Smooth muscle cell (in vitro differentiated cells): ENCODE results near the gene SPAAR. TPM values are rescaled to one million over a fixed set of nuclear protein-coding genes. Genes with fewer than 3 reads are reported as not detected.
A peak's percentile ranks its signal among the peaks of the same experiment; 100 is the strongest.

ENCODE experiments used
- DNase-seq: peaks from one replicate; lab custom pipeline; 2025; ENCODE audit not compliant: unreplicated experiment; lab: John Stamatoyannopoulos, UW
- H2AFZ ChIP-seq: fragments of 200-600 bp; sonication (generic); 2 replicates; pipeline ENCODE4 v1.6.0; 2016; ENCODE audit warnings: antibody characterized with exemption, low read depth, mild to moderate bottlenecking
- H3F3A ChIP-seq: fragments of 200-600 bp; sonication (generic); 2 replicates; pipeline ENCODE4 v1.6.0; 2017; ENCODE audit warnings: antibody characterized with exemption, low read depth
- H3K27ac ChIP-seq: fragments of 200-600 bp; sonication (generic); 2 replicates; pipeline ENCODE4 v1.5.1; 2016; ENCODE audit warnings: low read depth, mild to moderate bottlenecking
- H3K27me3 ChIP-seq: fragments of 200-600 bp; sonication (generic); 2 replicates; pipeline ENCODE4 v1.6.1; 2016; ENCODE audit warnings: low read depth, mild to moderate bottlenecking
- H3K36me3 ChIP-seq: fragments of 200-600 bp; sonication (generic); 2 replicates; pipeline ENCODE4 v1.5.1; 2016; ENCODE audit warnings: low read depth
- H3K4me1 ChIP-seq: fragments of 200-600 bp; sonication (generic); 2 replicates; pipeline ENCODE4 v1.5.1; 2016; ENCODE audit warnings: low read depth
- H3K4me2 ChIP-seq: fragments of 200-600 bp; sonication (generic); 2 replicates; pipeline ENCODE4 v1.6.0; 2016; ENCODE audit warnings: mild to moderate bottlenecking
- H3K4me3 ChIP-seq: fragments of 200-600 bp; sonication (generic); 2 replicates; pipeline ENCODE4 v1.5.1; 2016; ENCODE audit warnings: mild to moderate bottlenecking
- H3K79me2 ChIP-seq: fragments of 200-600 bp; sonication (generic); 2 replicates; pipeline ENCODE4 v1.6.0; 2016; ENCODE audit warnings: low read depth, mild to moderate bottlenecking
- H3K9ac ChIP-seq: fragments of 200-600 bp; sonication (generic); 2 replicates; pipeline ENCODE4 v1.6.0; 2016; ENCODE audit warnings: low read depth
- H3K9me3 ChIP-seq: fragments of 200-600 bp; sonication (generic); replicated peaks from 2 replicates; pipeline ENCODE4 v1.5.1; 2016; ENCODE audit warnings: low read depth
- H4K20me1 ChIP-seq: fragments of 200-600 bp; sonication (generic); 2 replicates; pipeline ENCODE4 v1.6.0; 2016; ENCODE audit warnings: low read depth
- CTCF ChIP-seq: fragments of 200-600 bp; sonication (generic); IDR thresholded peaks from 2 replicates; pipeline ENCODE4 v1.5.1; 2017; ENCODE audit warnings: borderline replicate concordance, mild to moderate bottlenecking, antibody characterized with exemption; ENCODE audit not compliant: insufficient read depth, poor library complexity, severe bottlenecking
- WGBS: methylation state at CpG from one replicate; pipeline ENCODE4 v1.1.7; 2016; ENCODE audit warnings: low lambda C conversion rate; 5-methylcytosine and 5-hydroxymethylcytosine counted together
- polyA plus RNA-seq: library from polyadenylated mRNA; unstranded; fragments of >200 nt; fragmentation: Nextera tagmentation; extraction: Ambion mirVana; gene quantifications from 2 replicates; pipeline ENCODE4 v1.2.1, GENCODE V29; 2016
- total RNA-seq: library from RNA; depleted of rRNA; stranded (reverse); fragments of >200 nt; gene quantifications from 2 replicates; pipeline ENCODE4 v1.2.3, GENCODE V29; 2014

The SPAAR gene
- total and polyA plus RNA-seq, 2 experiments from 2014 or later: 0.26 TPM; not detected in 1

GRCh38 chr9:35942286-35942685 is 33.0 kb downstream of the SPAAR start:
- Histone ChIP-seq H3K4me2 (no peak overlapping the region), H3K79me2 (no peaks in the 10 kb centered on the region), H3K27ac (no peak overlapping the region), H3K9me3 (no peaks in the 10 kb centered on the region), H3K4me1 (no peaks in the 10 kb centered on the region), H3K9ac (no peak overlapping the region), H2AFZ (no peak overlapping the region), H3K4me3 (no peak overlapping the region), H4K20me1 (no peaks in the 10 kb centered on the region), H3F3A (no peaks in the 10 kb centered on the region), H3K36me3 (no peaks in the 10 kb centered on the region), H3K27me3 (no peaks in the 10 kb centered on the region)
- no peak for TF ChIP-seq CTCF
- WGBS: 80% methylated on average over 5 of the region's 5 CpGs
- DNase-seq: no peak

DNA sequence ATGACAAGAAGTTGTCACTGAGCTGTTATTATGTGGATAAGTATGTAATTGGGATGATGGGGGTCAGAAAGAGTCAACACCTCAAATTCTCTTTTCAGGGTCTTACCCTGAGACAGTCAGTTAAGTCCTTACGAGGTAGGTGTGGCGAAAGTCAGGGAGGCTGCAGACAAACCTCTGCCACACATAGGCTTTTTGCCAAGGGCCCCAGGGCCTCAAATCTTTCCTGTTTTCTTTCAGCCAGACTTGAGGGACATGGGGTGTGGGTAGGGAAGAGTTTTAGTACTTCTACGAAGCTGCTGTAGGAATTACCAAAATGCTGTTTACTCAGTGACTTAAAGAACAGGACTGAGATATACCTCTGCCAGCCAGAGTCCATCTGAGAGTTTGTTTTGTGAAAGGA is 34.9 kb downstream of the SPAAR start:
- no peak overlapping the region for H2AFZ ChIP-seq
- no peak overlapping the region for H3K27ac ChIP-seq
- no peaks in the 10 kb centered on the region for H3K27me3 ChIP-seq
- no peaks in the 10 kb centered on the region for H3F3A ChIP-seq
- no peak overlapping the region for H3K9ac ChIP-seq
- DNase-seq: no peak
- no peaks in the 10 kb centered on the region for H3K9me3 ChIP-seq
- no peaks in the 10 kb centered on the region for H3K4me1 ChIP-seq
- H3K79me2 ChIP-seq: no peaks in the 10 kb centered on the region
- no peak overlapping the region for H3K4me2 ChIP-seq
- no peaks in the 10 kb centered on the region for H4K20me1 ChIP-seq
- 95% methylated on average over 3 of the region's 3 CpGs for WGBS
- no peak overlapping the region for H3K4me3 ChIP-seq
- H3K36me3 ChIP-seq: no peaks in the 10 kb centered on the region
- no peak for TF ChIP-seq CTCF

DNA sequence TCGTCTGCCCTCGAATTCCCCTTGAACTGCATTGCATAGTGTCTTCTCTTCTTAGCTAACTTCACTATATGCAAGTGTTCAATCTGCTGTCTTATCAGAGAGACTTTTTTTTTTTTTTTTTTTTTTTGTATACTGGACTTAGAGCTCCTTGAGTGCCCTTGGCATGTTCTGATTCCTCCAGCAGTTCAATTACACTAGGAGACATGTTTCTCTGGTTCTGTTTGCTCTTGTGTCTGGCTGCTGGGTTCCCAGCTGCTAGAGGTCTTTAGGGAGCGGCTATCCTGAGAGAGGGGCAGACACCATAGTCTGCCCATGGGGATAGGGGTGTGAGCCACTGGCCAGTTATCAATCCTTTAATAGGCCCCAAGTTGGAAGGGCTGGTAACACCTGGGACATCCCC is 35.6 kb downstream of the SPAAR start:
- Histone ChIP-seq H2AFZ (peak overlapping the region; percentile 76), H3K36me3 (no peaks in the 10 kb centered on the region), H3K27ac (no peak overlapping the region), H3K27me3 (no peaks in the 10 kb centered on the region), H3K9ac (no peak overlapping the region), H4K20me1 (no peaks in the 10 kb centered on the region), H3K4me1 (no peaks in the 10 kb centered on the region), H3K4me3 (no peak overlapping the region), H3F3A (no peaks in the 10 kb centered on the region), H3K9me3 (no peaks in the 10 kb centered on the region), H3K79me2 (no peaks in the 10 kb centered on the region), H3K4me2 (no peak overlapping the region)
- DNase-seq: no peak
- TF ChIP-seq CTCF: no peak
- 78% methylated on average over 3 of the region's 3 CpGs for WGBS

GRCh38 chr9:35945341-35946018 is 36.2 kb downstream of the SPAAR start:
- Histone ChIP-seq H2AFZ (peak overlapping the region; percentile 76), H3K27ac (no peak overlapping the region), H3K27me3 (no peaks in the 10 kb centered on the region), H3K4me2 (peak overlapping the region; percentile 92), H3K36me3 (no peaks in the 10 kb centered on the region), H3K9ac (peak overlapping the region; percentile 22), H3K9me3 (no peaks in the 10 kb centered on the region), H4K20me1 (no peaks in the 10 kb centered on the region), H3K79me2 (no peaks in the 10 kb centered on the region), H3K4me3 (peak overlapping the region; percentile 53), H3F3A (no peaks in the 10 kb centered on the region), H3K4me1 (no peaks in the 10 kb centered on the region)
- peak; percentile 86 for TF ChIP-seq CTCF
- 26% methylated on average over 10 of the region's 10 CpGs for WGBS
- peak; percentile 23 for DNase-seq
